K562 (cell line): ENCODE results near the gene TIMM8A. TPM values are rescaled to one million over a fixed set of nuclear protein-coding genes. Genes with fewer than 3 reads are reported as not detected.

Experiments
- ATAC-seq: fragments of 200-7000 bp; cut with Tn5 transposase; 3 replicates; pipeline ENCODE4 v1.9.1; 2020; ENCODE audit warnings: moderate library complexity
- BruUV-seq: library from RNA; stranded (reverse); fragments of 400-500 nt; replicated peaks from 2 replicates; lab custom pipeline; 2021; lab: Mats Ljungman, UMichigan
- CTCF ChIA-PET: fragments of 300-600 bp; formaldehyde crosslinking; extraction: SDS; loops from one replicate; lab custom pipeline; 2021; ENCODE audit warnings: low intra/inter-chr PET ratio; lab: Yijun Ruan, JAX
- POLR2A ChIA-PET: fragments of 300-600, 350-650 bp; sonication (Branson Sonifier 250); formaldehyde crosslinking; extraction: SDS; loops from one replicate; lab custom pipeline; 2021; ENCODE audit warnings: antibody characterized with exemption, inconsistent platforms; lab: Yijun Ruan, JAX
- DNase-seq, 4 experiments: peaks; one replicate each; pipeline versions ENCODE4 v3.0.0 to v3.0.0-alpha.2; 2011 to 2018; ENCODE audit warnings: low spot score in 3 of 4, mixed read lengths in 3 of 4; ENCODE audit errors: extremely low read depth in 1 of 4
- FAIRE-seq: peaks from 2 replicates; lab custom pipeline; 2011; peaks lifted over from hg19 to GRCh38; lab: Jason Lieb, UNC
- H2AFZ ChIP-seq: 2 replicates; pipeline ENCODE4 v1.6.0; 2011; ENCODE audit warnings: low read depth, low read length, control low read depth, inconsistent platforms
- H3K27ac ChIP-seq: fragments of 200-600 bp; 3 replicates; pipeline ENCODE4 v1.8.0; 2011; ENCODE audit warnings: low read depth, mild to moderate bottlenecking, control low read depth, inconsistent platforms, low read length, moderate library complexity, mixed read lengths; ENCODE audit errors: extremely low read depth
- H3K27me3 ChIP-seq, 2 experiments: fragments of 300-600 bp in 1 of 2; 2 replicates in 1 of 2; 3 replicates in 1 of 2; pipeline versions ENCODE4 v1.6.0 to v1.8.0; 2011; ENCODE audit warnings: inconsistent platforms in 2 of 2, low read length in 2 of 2, mild to moderate bottlenecking in 1 of 2, mixed read lengths in 1 of 2, moderate library complexity in 1 of 2; ENCODE audit not compliant: control insufficient read depth in 2 of 2, insufficient read depth in 2 of 2
- H3K36me3 ChIP-seq: fragments of 300-600 bp; 3 replicates; pipeline ENCODE4 v1.8.0; 2011; ENCODE audit warnings: mild to moderate bottlenecking, low read length, inconsistent platforms; ENCODE audit not compliant: control insufficient read depth, insufficient read depth
- H3K4me1 ChIP-seq, 2 experiments: fragments of 200-600 bp in 1 of 2; replicated peaks in 1 of 2; 2 replicates in 1 of 2; 3 replicates in 1 of 2; pipeline versions ENCODE4 v1.5.1 to v1.8.0; 2011; ENCODE audit warnings: inconsistent platforms in 2 of 2, low read length in 2 of 2, mild to moderate bottlenecking in 1 of 2, mixed read lengths in 1 of 2, moderate library complexity in 1 of 2; ENCODE audit not compliant: control insufficient read depth in 2 of 2, insufficient read depth in 2 of 2
- H3K4me2 ChIP-seq: 2 replicates; pipeline ENCODE4 v1.6.1; 2011; ENCODE audit warnings: low read length, control low read depth, inconsistent platforms, mixed read lengths; ENCODE audit not compliant: insufficient read depth
- H3K4me3 ChIP-seq: fragments of 200-600 bp; sonication (generic), shearing (Covaris generic); 2 replicates; pipeline ENCODE4 v1.5.1; 2016; ENCODE audit warnings: control low read depth, inconsistent platforms
- H3K79me2 ChIP-seq: fragments of 200-600 bp; 3 replicates; pipeline ENCODE4 v1.8.0; 2011; ENCODE audit warnings: low read length, inconsistent platforms; ENCODE audit not compliant: control insufficient read depth, insufficient read depth
- H3K9ac ChIP-seq, 2 experiments: 2 replicates each; pipeline versions ENCODE4 v1.6.0 to v1.6.1; 2011; ENCODE audit warnings: low read depth in 2 of 2, low read length in 2 of 2, control low read depth in 1 of 2, inconsistent platforms in 1 of 2, mild to moderate bottlenecking in 1 of 2, mixed read lengths in 1 of 2; ENCODE audit not compliant: insufficient read depth in 1 of 2
- H3K9me1 ChIP-seq: one replicate; pipeline ENCODE4 v1.6.0; 2011; ENCODE audit warnings: inconsistent platforms, mild to moderate bottlenecking, low read length, moderate library complexity; ENCODE audit not compliant: control insufficient read depth, insufficient read depth
- H3K9me3 ChIP-seq: replicated peaks from 2 replicates; pipeline ENCODE4 v1.5.1; 2011; ENCODE audit warnings: low read depth, low read length, inconsistent platforms; ENCODE audit not compliant: control insufficient read depth, insufficient read depth
- H4K20me1 ChIP-seq: replicated peaks from 2 replicates; pipeline ENCODE4 v1.6.1; 2011; ENCODE audit warnings: low read length, inconsistent platforms, mixed read lengths; ENCODE audit not compliant: control insufficient read depth, insufficient read depth
- C11orf30 ChIP-seq: fragments of 450-650 bp; IDR thresholded peaks from 2 replicates; pipeline ENCODE4 v1.6.1; 2016; ENCODE audit warnings: low read depth, mild to moderate bottlenecking
- JUND ChIP-seq, 2 experiments: IDR thresholded peaks; 2 replicates in 1 of 2; 3 replicates in 1 of 2; pipeline ENCODE4 v1.6.1; 2011; ENCODE audit warnings: borderline replicate concordance in 2 of 2, low read depth in 2 of 2, low read length in 2 of 2, improper control_type of control experiment in 1 of 2, missing biosample characterization in 1 of 2, missing genetic modification characterization in 1 of 2, missing genetic modification reagents in 1 of 2
- MYC ChIP-seq, 2 experiments: fragments of 250-450 bp in 1 of 2; sonication (Bioruptor Pico) in 1 of 2; IDR thresholded peaks; 2 replicates each; pipeline versions ENCODE4 v1.5.1 to v1.6.1; 2012 to 2021; ENCODE audit warnings: low read depth in 2 of 2, borderline replicate concordance in 1 of 2, improper control_type of control experiment in 1 of 2, low read length in 1 of 2, mild to moderate bottlenecking in 1 of 2, moderate library complexity in 1 of 2
- NCOR1 ChIP-seq: fragments of 450-650 bp; IDR thresholded peaks from 2 replicates; pipeline ENCODE4 v1.6.1; 2016; ENCODE audit warnings: mild to moderate bottlenecking, moderate library complexity
- NFE2L1 ChIP-seq: fragments of 450-650 bp; IDR thresholded peaks from 2 replicates; pipeline ENCODE4 v1.6.1; 2016; ENCODE audit warnings: missing genetic modification characterization, low read depth, mild to moderate bottlenecking, missing compliant biosample characterization, moderate library complexity, borderline replicate concordance
- NR2C1 ChIP-seq, 2 experiments: fragments of 450-650 bp; IDR thresholded peaks; 2 replicates each; pipeline ENCODE4 v1.6.1; 2017; ENCODE audit warnings: mild to moderate bottlenecking in 2 of 2, antibody characterized with exemption in 1 of 2, inconsistent platforms in 1 of 2, missing compliant biosample characterization in 1 of 2, missing genetic modification characterization in 1 of 2
- STAT5A ChIP-seq: IDR thresholded peaks from 2 replicates; pipeline ENCODE4 v1.6.1; 2012; ENCODE audit warnings: low read length, inconsistent platforms, borderline replicate concordance
- TBP ChIP-seq: optimal IDR thresholded peaks from 2 replicates; pipeline ENCODE3; 2011; ENCODE audit warnings: low read depth, low read length, improper control_type of control experiment
- ZEB2 ChIP-seq: fragments of 450-650 bp; IDR thresholded peaks from 2 replicates; pipeline ENCODE4 v1.6.1; 2016
- ZNF76 ChIP-seq: fragments of 250-450 bp; sonication (Bioruptor Pico); IDR thresholded peaks from 2 replicates; pipeline ENCODE4 v1.4.0; 2020; ENCODE audit warnings: mild to moderate bottlenecking, moderate library complexity, borderline replicate concordance
- WGBS: fragments of 100-300 bp; shearing (Covaris generic); methylation state at CpG from one replicate; pipeline ENCODE4 v1.1.6; 2016; ENCODE audit warnings: low coverage, mixed read lengths; ENCODE audit not compliant: insufficient coverage; ENCODE audit errors: missing lambda C conversion rate; 5-methylcytosine and 5-hydroxymethylcytosine counted together
- in situ Hi-C: fragments of 300-500 bp; cut with MboI; formaldehyde crosslinking; loops from 4 replicates; pipeline ENCODE4 v1.15.0; 2018; ENCODE audit warnings: inconsistent platforms, mixed read lengths
- intact Hi-C: fragments of 100-400 bp; cut with micrococcal nuclease; formaldehyde crosslinking; loops from 2 replicates; pipeline ENCODE4 v1.14.2; 2022
- polyA plus RNA-seq, 8 experiments: library from polyadenylated mRNA; depleted of rRNA in 4 of 8; stranded (reverse) in 5 of 8; unstranded in 3 of 8; fragments of >200 nt; fragmentation: Nextera tagmentation in 2 of 8; fragmentation: Illumina TruSeq in 1 of 8; extraction: Ambion mirVana in 2 of 8; extraction: Trizol in 1 of 8; gene quantifications; 2 replicates each; pipeline versions ENCODE4 v1.2.1 to v1.2.3, GENCODE V29; 2011 to 2014; ENCODE audit warnings: inconsistent platforms in 1 of 8, missing spikeins in 1 of 8
- total RNA-seq, 7 experiments: library from RNA; depleted of rRNA in 6 of 7; stranded (reverse); fragments of >200 nt in 6 of 7; fragmentation: Illumina TruSeq in 2 of 7; extraction: Trizol in 2 of 7; gene quantifications; 2 replicates each; pipeline versions ENCODE4 v1.2.1 to v1.2.3, GENCODE V29; 2011 to 2021; ENCODE audit warnings: low replicate concordance in 1 of 7
- TF ChIP-seq, protein P1 (sequence below): fragments of 250-450 bp; sonication (Bioruptor Pico); IDR thresholded peaks from 2 replicates; pipeline ENCODE4 v1.5.0; 2021; ENCODE audit warnings: mild to moderate bottlenecking, moderate library complexity
- TF ChIP-seq, protein P2 (sequence below): sonication (generic); formaldehyde crosslinking; IDR thresholded peaks from 2 replicates; pipeline ENCODE4 v1.8.0; 2022; ENCODE audit warnings: mild to moderate bottlenecking, missing genetic modification reagents

Gene TIMM8A
- total and polyA plus RNA-seq, 9 of the 15 experiments (the other 6 are each of a cell fraction or from before 2014, with no cell fraction given): 10.9 to 132 (median 41.1) TPM

DNA sequence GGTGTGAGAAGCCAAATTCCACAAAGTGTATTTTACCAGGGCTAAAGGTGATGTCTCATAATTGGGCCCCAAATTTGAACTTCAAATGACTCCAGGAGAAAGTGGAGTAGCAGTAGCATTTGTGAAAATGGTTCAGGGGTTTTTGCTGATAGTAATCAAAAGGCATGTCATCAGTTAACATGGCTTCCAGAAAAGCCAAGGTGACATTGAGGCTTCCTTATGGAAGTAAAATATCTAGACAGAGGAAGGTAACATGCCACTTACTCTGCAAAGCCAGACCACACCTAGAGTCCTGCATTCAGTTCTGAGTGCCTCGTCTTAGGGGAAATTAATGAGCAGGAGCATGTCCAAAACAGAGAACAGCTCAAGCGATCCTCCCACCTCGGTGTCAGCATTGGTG is 40.1 kb upstream of the TIMM8A start (continued):
- TF ChIP-seq ZEB2 (no peak), ZNF76 (0 out of 2 replicates have a peak, but pooled peaks have one; percentile 15)
- TF ChIP-seq, all 486 proteins: peak for 3

DNA sequence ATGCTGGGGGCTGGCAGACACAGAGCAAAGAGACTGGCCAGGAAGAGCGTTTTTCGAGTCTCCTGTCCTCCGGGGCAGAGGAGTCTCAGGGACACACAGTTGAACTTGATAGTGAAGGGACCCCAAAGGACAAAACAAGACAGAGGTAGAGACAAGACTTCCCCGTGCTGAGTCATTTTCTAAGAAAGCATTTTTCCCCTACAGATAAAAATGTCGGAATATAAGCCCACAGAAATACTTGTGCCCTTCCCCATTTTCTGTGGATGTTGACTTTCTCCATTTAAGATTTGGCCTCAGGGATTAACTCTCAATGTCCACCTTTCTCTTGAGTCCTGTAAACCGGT is 38.0 kb upstream of the TIMM8A start:
- DNase-seq (peak in 2 of 4 experiments; percentile 27 to 56), FAIRE-seq (no peak), ATAC-seq (peak; percentile 4; the same call in 2 of the 3 replicates)
- intact Hi-C loops: no loop called here
- Histone ChIP-seq H3K9ac (peak overlapping the region; percentile 92 to 95), H3K9me1 (no peaks in the 10 kb centered on the region), H3K79me2 (peaks cover 76% of the 10 kb centered on the region), H3K27me3 (no peaks in the 10 kb centered on the region), H3K36me3 (peaks cover 8% of the 10 kb centered on the region; the same call in 2 of the 3 replicates), H2AFZ (peak overlapping the region; percentile 82), H3K4me3 (peak overlapping the region; percentile 57), H4K20me1 (no peaks in the 10 kb centered on the region), H3K4me2 (peak overlapping the region; percentile 92), H3K9me3 (no peaks in the 10 kb centered on the region), H3K27ac (peak overlapping the region; percentile 92), H3K4me1 (peaks cover 4 to 17% of the 10 kb centered on the region in 2 experiments)
- WGBS: 0% methylated on average over 6 of the region's 6 CpGs
- in situ Hi-C loops: no loop called here
- no TSS peak for BruUV-seq
- CTCF ChIA-PET: no interaction called here
- POLR2A ChIA-PET: interaction anchor here (0.6 to 1.5 kb wide), 2 partner anchors 16 to 23 kb away, joined by 5 to 6 read pairs; no protein-coding TSS in a partner anchor
- TF ChIP-seq MYC (IDR thresholded peaks at IDR 0.05; ENCODE audit: low read depth, low read length) (no peak), MYC (CRISPR knock-in tag; IDR thresholded peaks at IDR 0.05; ENCODE audit: borderline replicate concordance, low read depth) (no peak), JUND (IDR thresholded peaks at IDR 0.05; ENCODE audit: borderline replicate concordance, low read depth, low read length) (0 out of 2 replicates have a peak, but pooled peaks have one; percentile 5), JUND (tag; IDR thresholded peaks at IDR 0.05; ENCODE audit: borderline replicate concordance, low read depth, low read length) (no peak), NR2C1 (IDR thresholded peaks at IDR 0.05) (no peak), NR2C1 (tag; IDR thresholded peaks at IDR 0.05) (0 out of 2 replicates have a peak, but pooled peaks have one; percentile 0), C11orf30 (peak; percentile 55; the same call in 1 of the 2 replicates), NFE2L1 (tag) (peak; percentile 5; the same call in 1 of the 2 replicates), NCOR1 (peak; percentile 42; the same call in 1 of the 2 replicates), STAT5A (peak; percentile 39; the same call in 1 of the 2 replicates), TBP (no peak)
- TF ChIP-seq, protein P1, sequence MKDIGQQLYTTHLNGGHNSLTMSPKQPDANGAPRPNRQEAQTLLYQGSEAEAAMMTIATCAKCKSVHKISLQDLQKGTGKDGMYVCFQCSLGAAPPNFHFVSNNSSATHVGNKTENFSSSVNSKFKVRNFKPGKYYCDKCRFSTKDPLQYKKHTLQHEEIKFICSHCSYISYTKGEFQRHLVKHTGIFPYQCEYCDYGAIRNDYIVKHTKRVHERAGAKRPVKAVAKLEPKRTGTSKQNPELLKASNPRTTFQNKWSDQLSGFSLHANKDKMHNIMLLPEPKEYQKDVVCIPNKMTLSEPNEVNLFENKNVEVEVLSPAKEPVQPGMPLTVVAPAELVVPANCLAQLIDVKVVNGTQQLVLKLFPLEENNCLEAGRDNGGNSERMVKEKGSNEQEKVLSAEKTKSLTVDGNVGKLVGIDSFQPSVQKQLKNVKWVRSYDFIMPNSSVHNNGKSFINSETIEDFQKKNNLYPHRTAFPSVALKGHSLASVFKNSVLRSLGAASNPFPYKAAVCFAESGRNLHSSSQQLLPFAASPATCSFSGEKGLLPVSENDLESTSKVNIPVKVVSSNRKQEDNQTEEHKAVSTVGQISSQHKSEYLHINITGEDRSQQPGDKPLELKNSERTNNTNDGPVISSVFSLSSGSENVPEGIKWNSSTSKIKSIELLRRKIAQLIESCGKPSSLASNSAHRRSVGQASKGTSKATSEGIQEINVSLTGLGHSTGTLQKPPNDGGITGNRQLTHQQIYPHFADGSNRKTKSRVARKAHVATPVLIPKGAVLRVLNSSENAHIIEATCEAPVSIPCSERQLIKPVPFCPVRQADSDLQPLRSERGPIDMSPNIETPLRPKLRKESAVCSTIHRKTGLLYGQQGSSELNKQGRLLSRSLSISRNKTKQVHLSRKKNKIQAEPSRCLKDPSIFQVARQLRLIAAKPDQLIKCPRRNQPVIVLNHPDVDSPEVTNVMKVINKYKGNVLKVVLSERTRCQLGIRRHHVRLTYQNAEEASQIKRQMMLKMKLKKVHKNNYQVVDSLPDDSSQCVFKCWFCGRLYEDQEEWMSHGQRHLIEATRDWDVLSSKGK: no peak
- TF ChIP-seq, protein P2, sequence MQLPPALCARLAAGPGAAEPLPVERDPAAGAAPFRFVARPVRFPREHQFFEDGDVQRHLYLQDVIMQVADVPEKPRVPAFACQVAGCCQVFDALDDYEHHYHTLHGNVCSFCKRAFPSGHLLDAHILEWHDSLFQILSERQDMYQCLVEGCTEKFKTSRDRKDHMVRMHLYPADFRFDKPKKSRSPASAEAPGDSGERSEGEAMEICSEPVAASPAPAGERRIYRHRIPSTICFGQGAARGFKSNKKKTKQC (CRISPR knock-in tag): no peak
